Measurements from ENCODE around the gene PRR23C.
"Not testable (repeated sequence)": the region's sequence is repeated elsewhere in the genome, so short reads cannot be mapped to it uniquely, and the experiment has no call there.

- TF ChIP-seq CTCF (conservative IDR thresholded peaks at IDR 0.05 in 1 of 2, IDR thresholded peaks at IDR 0.05 in 1 of 2; ENCODE audit: extremely low read depth in 1 of 2, insufficient read depth in 1 of 2, low read depth in 1 of 2, low read length in 2 of 2); EZH2 (IDR thresholded peaks at IDR 0.05; ENCODE audit: borderline replicate concordance, low read length): not testable (repeated sequence)
These were observed 14.1 kb downstream of the PRR23C start for GRCh38 chr3:139030576-139030975.
